BJ (cell line): ENCODE results near the gene LRRC49. TPM values are rescaled to one million over a fixed set of nuclear protein-coding genes. Genes with fewer than 3 reads are reported as not detected.

Source experiments
- CTCF ChIA-PET: fragments of 350-600 bp; formaldehyde crosslinking; extraction: SDS; loops from one replicate; lab custom pipeline; 2021; ENCODE audit warnings: antibody characterized with exemption, inconsistent platforms; lab: Yijun Ruan, JAX
- POLR2A ChIA-PET: fragments of 300-600 bp; sonication (Branson Sonifier 250); formaldehyde crosslinking; extraction: SDS; loops from one replicate; lab custom pipeline; 2021; ENCODE audit warnings: antibody characterized with exemption; lab: Charles Lee
- DNase-seq: peaks from one replicate; pipeline ENCODE4 v3.0.0-alpha.2; 2011; ENCODE audit warnings: low read depth
- H3K27me3 ChIP-seq: 2 replicates; pipeline ENCODE4 v1.6.0; 2011; ENCODE audit warnings: low read length; ENCODE audit not compliant: control insufficient read depth, insufficient read depth
- H3K36me3 ChIP-seq: 2 replicates; pipeline ENCODE4 v1.5.1; 2011; ENCODE audit warnings: low read length; ENCODE audit not compliant: control insufficient read depth, insufficient read depth
- H3K4me3 ChIP-seq: 2 replicates; pipeline ENCODE4 v1.5.1; 2011; ENCODE audit warnings: low read depth, mild to moderate bottlenecking, control low read depth, low read length
- CTCF ChIP-seq: IDR thresholded peaks from 2 replicates; pipeline ENCODE4 v1.5.1; 2011; ENCODE audit warnings: low read depth, mild to moderate bottlenecking, control low read depth, inconsistent platforms, low read length, moderate library complexity; ENCODE audit not compliant: insufficient read depth
- polyA plus RNA-seq: library from polyadenylated mRNA; depleted of rRNA; stranded (reverse); fragments of >200 nt; gene quantifications from 2 replicates; pipeline ENCODE4 v1.2.3, GENCODE V29; 2011; rRNA removed

LRRC49 gene
- polyA plus RNA-seq, 1 experiment: 6.2 TPM

DNA sequence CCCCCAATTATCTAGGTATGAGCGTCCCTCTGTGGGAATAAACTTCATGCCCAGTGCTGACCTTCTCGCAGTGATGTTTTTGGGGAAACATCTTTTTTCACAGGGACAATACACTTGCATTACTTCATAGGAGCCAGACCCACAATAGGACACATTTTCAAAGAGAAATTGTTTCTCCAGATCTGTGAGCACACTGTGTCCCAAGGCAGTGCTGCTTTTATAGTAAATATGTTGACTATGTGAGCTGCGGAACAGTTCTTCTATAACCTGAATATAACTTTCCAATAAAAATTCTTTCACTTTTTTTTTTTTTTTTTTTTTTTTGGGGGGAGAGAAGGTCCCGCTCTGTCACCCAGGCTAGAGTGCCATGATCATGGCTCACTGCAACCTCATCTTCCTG, 205.3 kb downstream of the LRRC49 start:
- ChIA-PET CTCF (interaction anchor here (1.8 kb wide), 1 partner anchor 86 kb away, joined by 4 read pairs; no protein-coding TSS in a partner anchor), POLR2A (no interaction called here)
- H3K4me3 ChIP-seq: no peak overlapping the region
- H3K27me3 ChIP-seq: no peaks in the 10 kb centered on the region
- DNase-seq: no peak
- no peak for TF ChIP-seq CTCF
- no peaks in the 10 kb centered on the region for H3K36me3 ChIP-seq

GRCh38 chr15:71098920-71099319, 206.3 kb downstream of the LRRC49 start:
- no peak overlapping the region for H3K4me3 ChIP-seq
- no peak for TF ChIP-seq CTCF
- CTCF ChIA-PET: no interaction called here
- H3K27me3 ChIP-seq: no peaks in the 10 kb centered on the region
- DNase-seq: no peak
- H3K36me3 ChIP-seq: no peaks in the 10 kb centered on the region
- POLR2A ChIA-PET: no interaction called here

Other genes with a start within 250 kb of the LRRC49 start
- 143 and 162 TPM in 2 replicates for gene UACA, start 129.3 kb upstream of the LRRC49 start, polyA plus RNA-seq
- 108 and 135 TPM in 2 replicates for gene LARP6, start 38.7 kb upstream of the LRRC49 start, polyA plus RNA-seq
- gene THAP10, start 393 bp upstream of the LRRC49 start, polyA plus RNA-seq: 2.8 and 3.8 TPM in 2 replicates
- gene THSD4, start 222.6 kb downstream of the LRRC49 start, polyA plus RNA-seq: 13.4 and 18.8 TPM in 2 replicates